ENCODE results near the gene ADAM30.
"Not testable (repeated sequence)": the region's sequence is repeated elsewhere in the genome, so short reads cannot be mapped to it uniquely, and the experiment has no call there.

ADAM30 gene

DNA sequence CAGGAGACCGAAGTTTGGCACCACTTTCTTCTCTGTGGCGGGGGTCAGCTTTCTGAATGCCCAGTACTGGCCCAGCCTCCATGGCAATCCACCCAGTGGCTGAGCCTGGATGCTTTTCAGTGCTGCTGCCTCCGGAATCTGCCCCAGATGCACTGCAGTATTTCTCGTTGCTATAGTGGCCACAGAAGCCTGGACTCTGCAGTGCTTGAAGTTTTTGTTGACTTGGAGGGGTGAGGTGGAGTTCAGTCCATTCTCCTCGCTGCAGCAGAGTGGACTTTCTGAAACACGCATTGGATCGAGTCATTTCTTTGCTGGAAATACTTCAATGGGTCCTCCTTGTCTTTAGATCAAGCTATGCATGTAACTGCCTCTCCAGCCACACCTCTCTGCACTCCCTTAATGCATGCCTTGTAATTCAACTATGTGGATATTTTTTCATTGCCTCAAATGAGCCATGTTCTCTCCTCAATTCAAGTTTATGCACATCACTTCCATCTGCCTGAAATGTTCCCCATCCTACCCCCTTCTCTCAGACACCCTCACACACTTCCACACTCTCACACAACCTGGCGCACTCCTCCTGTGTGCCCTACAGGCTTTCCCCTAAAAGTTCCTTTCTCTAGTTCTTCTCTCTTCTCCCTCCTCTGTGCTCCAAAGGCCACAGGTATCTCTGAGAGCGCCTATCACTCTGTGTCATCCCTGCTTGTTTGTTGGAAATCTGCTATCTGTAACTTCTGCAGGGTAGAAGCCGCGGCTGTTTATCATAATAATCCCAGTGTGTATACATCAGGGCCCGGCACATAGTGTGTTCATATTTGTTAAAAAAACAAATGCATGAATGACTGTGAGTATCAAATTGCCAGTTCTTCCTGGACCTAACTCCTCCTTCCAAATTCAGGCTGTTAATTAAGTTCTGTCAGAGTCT, 16.5 kb downstream of the ADAM30 start:
- peak in 10 of 56 donors; percentile 4 to 24 (median 10) for DNase-seq

GRCh38 chr1:119878171-119878570, 18.1 kb downstream of the ADAM30 start:
- no peak for DNase-seq

DNA sequence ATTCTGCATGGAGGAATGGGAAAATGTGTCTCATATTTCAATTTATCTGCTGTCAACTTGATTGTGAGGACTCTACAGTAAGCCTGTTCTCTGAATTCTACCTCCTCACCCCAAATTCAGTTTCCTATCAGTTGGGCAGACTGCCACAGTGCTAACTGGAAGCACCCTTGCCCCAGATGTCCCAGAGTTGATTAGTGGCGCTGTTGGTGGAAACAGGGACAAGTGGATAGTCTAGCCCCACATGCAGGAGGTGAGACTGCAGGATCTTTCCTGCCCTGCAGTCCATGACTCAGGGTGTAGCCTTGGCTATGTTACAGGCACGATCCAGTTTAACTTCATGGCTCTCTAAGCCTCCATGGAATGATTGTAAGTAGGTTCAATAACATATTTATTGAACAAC, 22.1 kb downstream of the ADAM30 start:
- DNase-seq: no peak

GRCh38 chr1:119873135-119874015, 22.9 kb downstream of the ADAM30 start:
- DNase-seq: no peak

GRCh38 chr1:119871881-119872280, 24.4 kb downstream of the ADAM30 start:
- no peak for DNase-seq

DNA sequence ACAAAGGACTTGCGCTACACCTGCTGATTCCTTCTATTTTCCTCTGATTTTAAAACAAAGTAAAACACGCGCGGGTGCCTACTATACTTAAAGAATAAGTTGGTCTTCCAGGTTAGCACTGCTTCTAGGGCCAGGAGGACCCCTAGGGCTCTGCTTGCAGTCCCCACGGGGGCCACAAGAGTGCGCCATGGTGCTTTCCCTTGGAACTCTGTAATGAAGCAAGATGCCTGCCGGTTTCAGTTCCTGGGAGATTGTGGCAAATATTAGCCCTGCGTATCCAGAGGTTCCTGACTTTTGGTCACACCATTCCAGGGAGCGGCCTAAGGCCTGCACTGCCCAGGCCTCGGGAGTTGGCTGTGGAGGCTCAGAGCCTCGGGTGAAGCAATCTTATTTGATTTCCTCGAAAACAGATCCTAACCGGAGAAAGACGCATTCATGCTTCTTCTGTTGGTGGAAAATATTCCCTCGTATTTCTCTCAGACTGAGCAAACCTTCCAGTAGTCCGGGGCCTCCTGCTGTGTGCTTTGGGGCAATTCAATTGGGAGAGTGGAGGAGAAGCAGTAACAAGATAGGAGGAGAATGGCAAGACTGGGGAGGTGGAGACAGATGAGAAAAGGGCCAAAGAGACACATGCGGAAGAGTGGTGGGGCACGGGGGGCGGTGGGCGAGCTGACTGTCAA, 25.3 kb downstream of the ADAM30 start:
- peak in 51 of 56 donors; percentile 3 to 86 (median 46) for DNase-seq

DNA sequence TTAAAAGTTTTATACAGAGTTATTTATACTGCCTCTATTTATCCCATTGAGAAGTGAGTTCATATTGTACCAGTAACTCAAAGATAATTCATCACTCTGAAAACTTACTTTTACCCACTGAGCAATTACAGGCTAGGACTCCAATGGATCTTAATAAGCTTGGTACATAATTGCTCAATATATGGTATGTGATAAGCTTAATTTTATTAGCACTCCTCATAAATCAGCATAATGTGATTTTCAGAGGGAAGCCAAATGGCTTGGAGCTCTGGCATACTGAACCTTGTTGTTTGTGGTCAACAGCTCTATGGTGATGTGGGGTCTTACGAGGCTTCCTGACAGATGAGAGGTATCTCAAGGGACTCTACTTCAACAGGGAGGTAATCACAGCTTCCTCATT, 26.3 kb downstream of the ADAM30 start:
- no peak for DNase-seq

DNA sequence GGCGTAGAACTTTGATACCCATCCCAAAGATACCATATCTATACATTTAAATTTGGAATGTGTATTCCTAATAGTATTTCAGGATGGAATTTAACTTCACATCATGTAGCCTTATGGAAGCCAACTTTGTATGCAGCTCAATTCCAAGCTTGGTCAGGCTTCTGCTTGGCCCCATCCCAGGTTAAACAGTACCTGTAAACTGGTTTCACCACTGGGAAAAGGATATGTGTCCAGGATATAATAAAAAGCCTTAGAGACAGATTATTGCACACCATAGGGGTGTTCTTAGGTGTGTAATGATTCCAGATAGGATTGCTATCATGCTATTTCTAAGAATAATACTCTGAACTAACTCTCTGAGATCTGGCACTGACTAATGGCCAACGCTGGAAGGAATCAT, 28.1 kb downstream of the ADAM30 start:
- DNase-seq: no peak

DNA sequence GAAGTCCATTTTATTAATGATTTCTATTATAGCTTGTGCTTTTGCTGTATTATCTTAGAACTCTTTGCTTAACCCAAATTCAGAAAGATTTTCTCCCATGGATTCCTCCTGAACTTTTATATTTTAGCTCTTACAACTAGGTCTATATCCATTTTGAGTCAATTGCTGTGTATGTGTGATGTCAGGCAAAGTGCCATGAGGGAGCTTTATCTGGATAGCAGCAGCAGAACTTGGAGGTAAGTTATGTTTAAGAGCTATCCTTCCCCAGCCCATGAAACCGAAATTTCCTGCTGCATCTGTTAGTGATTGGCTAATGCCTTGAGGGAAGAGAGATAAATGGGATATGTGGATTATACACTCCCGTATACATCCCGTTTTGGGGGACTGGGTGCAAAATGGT, 29.9 kb downstream of the ADAM30 start:
- DNase-seq: no peak

DNA sequence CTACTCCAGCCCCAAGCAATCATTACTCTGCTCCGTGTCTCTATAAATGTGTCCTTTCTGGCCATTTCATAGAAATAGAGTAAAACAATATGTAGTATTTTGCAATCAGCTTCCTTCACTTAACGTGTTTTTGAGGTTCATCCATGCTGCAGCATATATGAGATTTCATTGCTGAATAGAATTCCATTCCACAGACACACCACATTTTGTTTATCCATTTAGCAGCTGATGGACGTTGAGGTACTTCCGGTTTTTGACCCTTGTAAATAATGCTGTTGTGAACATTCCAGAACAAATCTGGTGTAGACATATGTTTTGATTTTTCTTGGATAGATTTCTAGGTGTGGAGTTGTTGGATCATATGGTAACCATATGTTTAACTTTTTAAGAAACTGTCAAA, 30.7 kb downstream of the ADAM30 start:
- no peak for DNase-seq

DNA sequence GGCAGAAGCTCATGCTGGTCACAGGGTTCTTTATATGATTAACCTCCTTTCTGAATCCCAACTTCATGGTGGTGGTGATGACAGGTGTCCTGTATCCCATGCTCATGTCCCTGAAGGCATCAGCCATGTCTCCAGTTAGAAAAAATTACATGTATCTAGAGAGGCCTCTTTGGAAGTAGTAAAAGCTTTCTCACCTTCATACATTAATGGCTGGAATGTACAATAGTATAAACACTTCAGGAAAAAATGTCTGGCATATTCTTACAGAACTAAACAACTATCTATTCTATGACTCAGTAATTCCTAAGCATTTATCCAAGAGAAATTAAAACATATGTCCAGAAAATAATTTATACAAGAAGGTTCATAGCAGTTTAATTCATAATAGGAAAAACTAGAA, 34.0 kb downstream of the ADAM30 start:
- DNase-seq: no peak

DNA sequence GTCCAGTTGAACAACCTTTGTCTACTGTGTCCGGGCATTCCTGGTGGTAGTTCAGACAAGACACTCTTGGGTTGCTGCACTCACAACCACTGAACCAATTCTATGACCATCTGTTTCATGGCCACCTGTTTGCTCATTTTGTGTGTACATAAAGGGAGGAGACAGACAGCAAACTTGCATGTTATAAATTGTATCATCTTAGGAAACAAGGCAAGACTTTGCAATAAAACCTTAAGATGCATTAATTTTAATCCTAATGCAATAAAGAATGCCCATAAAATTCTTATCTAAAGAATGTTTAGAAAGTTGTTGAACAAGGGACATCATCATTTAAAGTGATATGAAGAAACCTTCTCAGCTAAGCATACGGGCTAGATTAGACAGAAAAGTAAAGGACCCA, 34.8 kb downstream of the ADAM30 start:
- DNase-seq: no peak

- no peak for DNase-seq
Measured at GRCh38 chr1:119859647-119860046, 36.7 kb downstream of the ADAM30 start.

DNA sequence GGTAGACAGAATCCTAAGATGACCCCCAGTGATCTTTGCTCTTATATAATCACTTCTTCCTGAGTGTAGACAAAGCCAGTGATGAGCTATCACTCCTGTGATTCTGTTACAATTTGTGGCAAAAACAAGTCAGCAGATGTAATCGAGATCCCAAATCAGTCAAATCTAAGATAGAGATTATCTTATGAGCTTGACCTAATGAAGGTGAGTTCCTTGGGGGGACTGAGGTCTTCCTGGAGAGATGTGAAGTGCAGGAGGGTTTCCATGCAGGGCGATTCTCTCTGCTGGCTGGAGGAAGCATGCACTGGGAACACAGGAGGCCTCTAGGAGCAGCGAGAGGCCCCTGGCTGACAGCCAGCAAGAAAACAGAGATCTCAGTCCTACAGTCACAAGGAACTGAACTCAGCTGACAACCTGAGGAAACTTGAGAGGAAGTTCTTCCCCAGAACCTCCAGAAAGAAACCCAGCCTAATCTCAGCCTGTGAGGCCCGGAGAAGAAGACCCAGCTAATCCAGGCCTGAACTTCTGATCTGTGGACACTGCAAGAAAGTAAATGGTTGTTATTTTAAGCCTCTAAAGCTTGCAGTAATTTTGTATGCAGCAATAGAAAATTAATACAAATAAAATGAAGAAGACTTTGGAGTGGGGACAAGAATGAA, 37.6 kb downstream of the ADAM30 start:
- not testable (repeated sequence) for DNase-seq

GRCh38 chr1:119858126-119858525, 38.2 kb downstream of the ADAM30 start:
- no peak for DNase-seq

GRCh38 chr1:119853155-119853554, 43.2 kb downstream of the ADAM30 start:
- DNase-seq: no peak

GRCh38 chr1:119844206-119844605, 52.1 kb downstream of the ADAM30 start:
- DNase-seq: not testable (repeated sequence)

All from nucleus accumbens (tissue), 56 donors.